Natural killer cell treated with Interleukin-12 subunit alpha and Interleukin-12 subunit beta and Interleukin-15 and Interleukin-18, amount 100 ng/mL, for 72 hours (primary cell): Measurements from ENCODE around the gene DNAJC5G. TPM values are rescaled to one million over a fixed set of nuclear protein-coding genes. Genes with fewer than 3 reads are reported as not detected.
A peak's percentile ranks its signal among the peaks of the same experiment; 100 is the strongest.

Experiments used
- ATAC-seq, 2 donors: fragments of 150-1000 bp; cut with Tn5 transposase in 1 of 2; sonication (Bioruptor Pico), chemical (Tn5 transposase) in 1 of 2; 2 replicates each; pipeline ENCODE4 v1.10.0; 2021
- DNase-seq: peaks from one replicate; pipeline ENCODE4 v3.0.0; 2022; ENCODE audit warnings: low spot score
- H3K27ac Mint-ChIP-seq, 2 donors: 1 replicate in 1 of 2; 2 replicates in 1 of 2; pipeline ENCODE4 v1.8.0; 2022; ENCODE audit warnings: mixed read lengths in 2 of 2, mild to moderate bottlenecking in 1 of 2, moderate library complexity in 1 of 2
- H3K27me3 Mint-ChIP-seq, 2 donors: 1 replicate in 1 of 2; 2 replicates in 1 of 2; pipeline ENCODE4 v1.8.0; 2022; ENCODE audit warnings: mixed read lengths in 2 of 2
- H3K36me3 Mint-ChIP-seq: one replicate; pipeline ENCODE4 v1.8.0; 2022; ENCODE audit warnings: mixed read lengths
- H3K4me1 Mint-ChIP-seq, 2 donors: 1 replicate in 1 of 2; 2 replicates in 1 of 2; pipeline ENCODE4 v1.8.0; 2022; ENCODE audit warnings: low read depth in 2 of 2, mixed read lengths in 2 of 2, mild to moderate bottlenecking in 1 of 2
- H3K4me3 Mint-ChIP-seq: one replicate; pipeline ENCODE4 v1.8.0; 2022; ENCODE audit warnings: mixed read lengths
- H3K9me3 Mint-ChIP-seq: 2 replicates; pipeline ENCODE4 v1.8.0; 2022; ENCODE audit warnings: mixed read lengths
- total RNA-seq, 2 donors: library from RNA; stranded (reverse); gene quantifications; one replicate each; pipeline ENCODE4 v1.2.3, GENCODE V29; 2022

Gene DNAJC5G
- total RNA-seq, 2 donors from 2014 or later, result not detected

DNA sequence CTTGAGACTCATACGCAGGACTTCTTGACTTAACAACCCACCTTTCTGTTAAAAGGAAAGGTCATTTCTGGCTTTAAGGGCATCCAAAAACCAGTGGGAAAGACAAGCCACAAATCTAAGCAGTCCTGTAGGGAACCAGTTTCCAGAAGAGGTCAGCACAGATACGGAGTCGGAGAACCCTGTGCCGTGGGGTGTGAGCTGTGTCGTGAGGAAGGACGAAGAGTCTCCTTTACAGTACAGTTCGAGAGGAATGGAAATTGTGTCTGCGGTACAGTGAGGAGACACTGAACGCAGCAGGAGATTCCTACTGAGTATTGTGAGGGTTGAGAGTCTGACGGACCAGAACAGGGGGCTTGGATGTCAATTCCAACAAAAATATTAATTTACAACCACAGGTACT lies 30.1 kb upstream of the DNAJC5G start:
- H3K4me1 Mint-ChIP-seq, result no peaks in the 10 kb centered on the region
- no peaks in the 10 kb centered on the region for H3K9me3 Mint-ChIP-seq
- no peak for DNase-seq
- no peak overlapping the region for H3K4me3 Mint-ChIP-seq
- H3K27me3 Mint-ChIP-seq, result peaks cover 4 to 13% of the 10 kb centered on the region in 2 donors
- no peak for ATAC-seq
- no peaks in the 10 kb centered on the region for H3K36me3 Mint-ChIP-seq
- no peak overlapping the region for H3K27ac Mint-ChIP-seq

DNA sequence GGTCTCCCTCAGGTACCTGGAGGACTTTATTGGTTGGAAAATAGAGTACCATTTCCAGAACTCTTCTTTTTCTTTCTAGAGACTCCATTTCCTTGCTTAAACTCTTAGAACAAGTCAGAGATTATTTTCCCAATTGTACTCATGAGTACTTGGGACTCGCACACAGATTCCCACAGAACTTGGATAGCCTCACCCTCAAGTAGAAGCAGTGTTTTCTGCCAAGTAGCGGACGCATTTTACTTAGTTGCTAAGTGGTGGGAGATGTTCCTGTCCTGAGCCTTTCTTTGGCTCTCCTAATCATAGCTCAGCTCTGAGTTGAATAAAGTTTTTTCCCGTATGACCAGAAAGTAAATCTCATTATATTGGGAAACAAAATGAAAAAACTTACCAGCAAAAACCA lies 29.6 kb upstream of the DNAJC5G start:
- Mint-ChIP-seq H3K27me3 (peaks cover 4 to 13% of the 10 kb centered on the region in 2 donors), H3K4me3 (no peak overlapping the region), H3K9me3 (no peaks in the 10 kb centered on the region), H3K4me1 (no peaks in the 10 kb centered on the region), H3K27ac (no peak overlapping the region), H3K36me3 (no peaks in the 10 kb centered on the region)
- ATAC-seq, result no peak
- DNase-seq, result no peak

DNA sequence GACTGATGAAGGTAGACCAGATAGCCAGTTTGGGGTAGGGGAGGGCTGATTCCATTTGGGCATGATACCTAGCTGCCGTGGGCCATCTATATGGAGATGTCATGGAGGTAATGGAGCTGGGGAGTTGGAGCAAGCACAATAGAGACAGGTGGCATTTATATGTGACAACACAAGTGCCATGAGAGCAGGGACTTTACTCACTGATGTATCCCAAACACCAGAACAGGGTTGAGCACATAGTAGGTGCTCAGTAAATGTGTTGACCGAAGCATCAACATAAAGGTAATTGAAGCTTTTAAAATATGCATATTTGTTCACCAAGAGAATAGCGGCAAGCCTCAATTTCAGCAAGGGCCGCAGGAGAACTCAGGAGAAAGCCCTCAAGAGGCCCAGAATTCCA lies 27.3 kb upstream of the DNAJC5G start:
- H3K4me3 Mint-ChIP-seq, result no peak overlapping the region
- no peak overlapping the region for H3K27ac Mint-ChIP-seq
- no peaks in the 10 kb centered on the region for H3K9me3 Mint-ChIP-seq
- H3K27me3 Mint-ChIP-seq, result peaks cover 11 to 20% of the 10 kb centered on the region in 2 donors
- no peaks in the 10 kb centered on the region for H3K36me3 Mint-ChIP-seq
- DNase-seq, result peak; percentile 45
- H3K4me1 Mint-ChIP-seq, result no peaks in the 10 kb centered on the region
- no peak for ATAC-seq

DNA sequence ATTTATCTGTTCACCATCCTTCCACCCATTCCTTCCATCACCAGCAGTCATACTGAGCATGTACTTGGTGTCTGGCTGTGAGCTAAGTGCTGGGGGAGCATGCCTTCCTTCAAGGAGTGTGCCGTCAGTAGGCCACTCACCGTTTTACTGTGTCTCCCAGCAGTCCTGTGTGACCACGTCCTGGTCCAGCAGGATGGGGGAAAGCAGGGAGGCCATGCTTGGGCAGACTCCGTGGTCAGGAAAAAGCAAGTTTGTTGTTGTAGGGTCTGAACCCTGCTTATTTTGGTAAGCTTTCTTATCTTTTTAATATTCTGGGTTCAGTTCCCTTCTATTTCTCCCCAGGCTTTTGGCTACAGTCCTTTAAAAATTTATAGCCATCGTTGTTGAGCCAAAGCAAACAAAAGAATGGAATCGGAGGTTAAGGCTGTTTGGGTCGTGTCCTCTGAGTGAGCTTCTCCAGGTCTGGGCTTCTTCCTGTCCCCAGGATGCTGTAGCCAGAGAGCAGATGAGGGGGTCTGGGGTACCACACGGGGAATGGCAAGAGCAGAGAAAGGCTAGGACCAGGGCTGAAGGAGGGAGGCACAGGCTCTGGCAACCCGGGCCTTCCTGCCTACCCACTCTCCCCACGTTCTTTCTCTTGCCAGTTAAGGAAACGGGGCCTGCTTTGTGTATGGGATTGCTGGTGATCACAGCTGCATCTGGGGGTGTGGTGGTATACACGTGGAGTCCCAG lies 25.9 kb upstream of the DNAJC5G start:
- DNase-seq (peak; percentile 38), ATAC-seq (peak in 1 of 2 donors; percentile 17)
- Mint-ChIP-seq H3K27ac (no peak overlapping the region), H3K4me3 (no peak overlapping the region), H3K9me3 (no peaks in the 10 kb centered on the region), H3K4me1 (no peaks in the 10 kb centered on the region), H3K36me3 (no peaks in the 10 kb centered on the region), H3K27me3 (peaks cover 11 to 20% of the 10 kb centered on the region in 2 donors)

DNA sequence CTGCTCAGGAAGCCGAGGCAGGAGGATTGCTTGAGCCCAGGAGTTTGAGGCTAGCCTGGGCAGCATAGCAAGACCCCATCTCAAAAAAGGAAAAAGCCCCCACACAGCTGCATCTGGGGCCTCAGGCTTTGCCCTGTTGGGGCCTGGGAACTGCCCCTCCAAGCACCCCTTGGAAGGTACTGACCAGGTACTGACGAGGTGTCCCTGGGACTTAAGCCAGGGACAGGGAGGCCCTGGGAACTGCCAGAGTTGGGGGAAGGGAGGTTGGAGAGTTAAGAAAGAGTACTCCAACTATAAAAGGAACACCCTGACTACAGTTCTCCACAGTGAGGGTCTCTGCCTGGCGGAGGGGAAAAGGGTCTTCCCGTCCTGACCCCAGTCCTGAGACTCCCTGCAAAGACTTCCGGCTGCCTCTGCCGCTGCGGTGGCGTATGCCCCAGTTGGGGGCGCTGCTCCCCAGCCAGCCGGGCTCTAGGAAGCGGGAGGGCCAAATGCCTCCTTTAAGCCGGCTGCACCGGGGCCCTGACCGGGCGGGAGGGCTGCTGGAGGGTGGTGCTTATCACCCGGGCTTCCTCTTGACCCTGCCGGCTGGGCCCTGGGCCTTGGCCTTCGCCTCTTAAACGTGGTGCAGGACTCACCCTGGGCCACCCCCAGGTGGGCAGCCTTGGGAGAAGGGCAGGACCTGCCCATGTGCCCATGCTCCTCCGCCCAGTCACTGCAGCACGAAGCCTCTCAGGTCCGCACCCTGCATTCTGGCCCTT lies 25.2 kb upstream of the DNAJC5G start:
- peak; percentile 60 for DNase-seq
- Mint-ChIP-seq H3K9me3 (no peaks in the 10 kb centered on the region), H3K4me1 (no peaks in the 10 kb centered on the region), H3K36me3 (no peaks in the 10 kb centered on the region), H3K4me3 (no peak overlapping the region), H3K27me3 (peaks cover 11 to 20% of the 10 kb centered on the region in 2 donors), H3K27ac (no peak overlapping the region)
- peak; percentile 63 to 67 for ATAC-seq

DNA sequence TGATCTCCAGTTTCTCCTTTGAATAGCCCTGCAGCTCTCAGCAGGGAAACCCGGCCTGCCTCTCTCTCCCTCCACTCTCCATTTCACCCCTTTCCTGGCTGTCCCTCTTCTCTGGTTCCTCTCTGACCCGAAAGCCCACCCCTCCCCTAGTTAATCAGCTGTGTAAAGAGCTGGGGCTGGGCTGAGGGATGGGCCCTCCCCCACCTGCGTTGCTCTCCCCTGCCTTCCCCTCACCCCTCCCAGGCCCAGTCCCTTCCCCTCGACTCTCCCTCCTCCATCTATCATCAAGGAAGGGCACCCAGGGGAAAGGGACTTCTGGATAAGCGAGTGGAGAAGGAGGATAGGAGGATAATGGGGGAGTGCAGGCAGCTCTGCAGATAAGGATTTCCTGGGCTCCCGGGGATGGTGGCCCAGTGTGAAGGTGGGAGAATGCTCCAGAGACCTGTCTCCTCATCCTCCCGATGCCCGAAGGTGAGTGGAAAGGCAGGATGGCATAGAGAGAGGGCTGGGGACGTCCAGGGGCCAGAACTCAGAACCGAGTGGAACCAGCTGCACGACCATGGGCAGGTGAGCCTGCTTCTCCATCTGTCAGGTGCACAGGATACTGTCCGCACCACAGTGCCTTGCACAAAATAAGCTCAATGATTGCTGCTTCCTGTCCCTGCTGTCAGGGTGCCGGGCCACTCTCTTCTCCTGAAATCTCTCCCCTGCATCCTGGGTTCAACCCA lies 24.4 kb upstream of the DNAJC5G start:
- peaks cover 11 to 26% of the 10 kb centered on the region in 2 donors for H3K27me3 Mint-ChIP-seq
- no peak overlapping the region for H3K4me3 Mint-ChIP-seq
- no peaks in the 10 kb centered on the region for H3K36me3 Mint-ChIP-seq
- ATAC-seq (no peak), DNase-seq (peak; percentile 45)
- no peaks in the 10 kb centered on the region for H3K4me1 Mint-ChIP-seq
- H3K27ac Mint-ChIP-seq, result no peak overlapping the region
- no peaks in the 10 kb centered on the region for H3K9me3 Mint-ChIP-seq

DNA sequence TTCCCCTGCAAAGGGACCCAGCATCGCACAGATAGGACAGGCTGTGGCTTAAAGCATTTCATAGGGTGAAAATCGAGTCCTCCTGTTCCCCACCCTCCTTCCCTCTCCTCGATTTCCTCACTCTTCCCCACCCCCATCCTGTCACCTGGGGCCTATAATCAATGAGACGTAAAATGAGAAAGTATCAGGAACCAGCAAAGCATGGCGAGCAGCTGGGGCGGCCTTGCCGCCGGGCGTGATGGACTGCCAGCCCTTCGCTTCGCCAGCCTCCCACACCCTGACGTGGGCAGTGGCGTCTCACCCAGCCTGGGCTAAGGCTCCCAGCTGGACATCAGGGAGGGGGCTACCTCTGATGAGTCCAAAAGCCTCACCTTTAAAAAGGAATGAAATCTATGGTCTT lies 23.5 kb upstream of the DNAJC5G start:
- no peak for ATAC-seq
- DNase-seq, result peak; percentile 58
- Mint-ChIP-seq H3K4me1 (no peaks in the 10 kb centered on the region), H3K4me3 (no peak overlapping the region), H3K27ac (no peak overlapping the region), H3K9me3 (no peaks in the 10 kb centered on the region), H3K36me3 (no peaks in the 10 kb centered on the region), H3K27me3 (peaks cover 18 to 35% of the 10 kb centered on the region in 2 donors)

DNA sequence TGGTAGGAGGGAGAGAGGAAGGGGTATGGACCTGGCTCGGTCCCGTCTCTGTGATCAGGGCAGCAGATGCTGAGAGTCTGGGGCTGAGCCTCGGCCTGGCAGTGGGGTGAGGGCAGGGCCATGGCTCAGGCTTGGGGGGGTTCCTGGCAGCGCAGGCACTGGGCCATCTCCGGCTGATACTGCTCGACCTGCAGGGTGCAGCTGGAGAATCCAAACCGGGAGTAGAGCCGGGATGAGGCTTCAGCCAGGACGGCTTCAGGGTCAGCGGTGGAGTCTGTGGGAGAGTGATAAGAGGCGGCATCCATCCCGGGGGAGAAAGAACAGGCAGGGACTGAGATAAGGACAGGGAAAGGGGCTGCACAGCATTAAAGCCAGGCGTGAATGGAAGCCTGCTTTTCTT lies 20.0 kb upstream of the DNAJC5G start:
- peak in 1 of 2 donors; percentile 29 for ATAC-seq
- Mint-ChIP-seq H3K27ac (no peak overlapping the region), H3K4me1 (no peaks in the 10 kb centered on the region), H3K36me3 (no peaks in the 10 kb centered on the region), H3K4me3 (no peak overlapping the region), H3K9me3 (no peaks in the 10 kb centered on the region), H3K27me3 (peaks cover 27 to 37% of the 10 kb centered on the region in 2 donors)
- no peak for DNase-seq

DNA sequence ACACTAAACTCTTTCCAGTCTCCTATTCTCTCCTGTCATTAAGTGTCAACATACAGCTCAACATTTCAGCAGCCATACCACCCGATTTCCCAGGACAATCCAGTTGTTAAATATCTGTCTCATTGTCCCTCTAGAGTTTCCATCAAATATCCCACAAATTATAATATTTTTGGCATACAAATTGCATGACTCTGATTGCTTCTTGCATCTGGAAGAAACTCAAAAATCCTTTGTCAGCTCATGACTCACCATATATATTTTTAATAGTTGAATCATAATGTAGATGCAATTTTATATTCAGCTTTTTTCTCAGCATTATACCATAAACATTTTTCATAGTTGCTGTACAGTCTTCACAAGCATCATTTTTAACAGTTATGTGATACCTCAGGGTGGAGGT lies 19.6 kb upstream of the DNAJC5G start:
- DNase-seq (no peak), ATAC-seq (no peak)
- Mint-ChIP-seq H3K4me1 (peaks cover 0 to 2% of the 10 kb centered on the region in 2 donors), H3K27ac (no peak overlapping the region), H3K4me3 (no peak overlapping the region), H3K36me3 (no peaks in the 10 kb centered on the region), H3K9me3 (no peaks in the 10 kb centered on the region), H3K27me3 (peaks cover 31 to 42% of the 10 kb centered on the region in 2 donors)

DNA sequence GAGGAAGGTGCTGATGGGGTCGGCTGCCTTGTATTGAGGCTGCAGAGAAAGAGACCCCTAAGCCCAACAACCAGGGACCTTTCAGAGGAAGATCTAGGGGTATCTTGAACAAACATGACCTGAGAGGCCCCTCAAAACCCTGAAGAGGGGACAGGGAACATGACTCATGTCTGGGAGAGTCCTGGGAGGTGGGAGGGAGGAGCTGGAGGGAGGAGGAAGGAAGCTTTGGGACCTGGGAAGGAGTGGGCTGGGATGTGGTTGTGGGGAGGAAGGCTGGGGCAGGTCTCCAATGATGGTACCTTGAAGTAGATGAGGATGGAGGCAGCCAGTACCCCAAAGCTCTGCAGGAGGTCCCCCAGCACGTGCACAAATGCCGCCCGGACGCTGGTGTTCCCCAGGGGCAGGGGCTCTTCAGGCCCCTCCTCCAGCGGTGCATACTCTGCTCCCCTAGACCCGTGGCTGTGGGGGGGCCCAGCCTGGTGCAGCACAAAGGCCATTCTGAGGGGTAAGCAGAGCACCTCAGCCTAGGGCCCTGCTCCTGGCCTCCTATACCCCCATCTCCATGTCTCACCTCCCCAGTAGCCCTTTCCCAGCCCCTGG lies 18.3 kb upstream of the DNAJC5G start:
- no peaks in the 10 kb centered on the region for H3K9me3 Mint-ChIP-seq
- peaks cover 5 to 11% of the 10 kb centered on the region in 2 donors for H3K4me1 Mint-ChIP-seq
- no peak overlapping the region for H3K4me3 Mint-ChIP-seq
- ATAC-seq, result no peak
- H3K27me3 Mint-ChIP-seq, result peaks cover 39 to 48% of the 10 kb centered on the region in 2 donors
- no peak for DNase-seq
- no peak overlapping the region for H3K27ac Mint-ChIP-seq
- H3K36me3 Mint-ChIP-seq, result no peaks in the 10 kb centered on the region

DNA sequence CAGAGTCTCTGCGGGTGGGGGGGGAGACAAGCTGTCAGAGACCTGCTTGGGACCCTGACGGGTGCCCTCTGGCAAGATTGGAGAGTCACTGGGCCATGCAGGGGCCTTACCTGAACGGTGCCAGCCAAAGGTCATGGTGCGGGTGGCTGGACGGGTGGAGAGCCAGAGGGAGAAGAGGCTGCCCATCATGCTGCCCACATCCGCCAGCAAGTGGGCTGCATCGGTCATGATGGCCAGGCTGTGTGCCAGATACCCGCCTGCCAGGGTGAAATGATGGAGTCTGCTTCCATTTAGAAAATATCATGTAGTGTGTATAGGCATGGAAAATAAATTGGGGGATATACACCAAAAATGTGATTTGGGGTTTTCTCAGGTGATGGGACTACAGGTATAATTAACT lies 17.2 kb upstream of the DNAJC5G start:
- peaks cover 37 to 51% of the 10 kb centered on the region in 2 donors for H3K27me3 Mint-ChIP-seq
- H3K4me3 Mint-ChIP-seq, result no peak overlapping the region
- no peak overlapping the region for H3K27ac Mint-ChIP-seq
- H3K36me3 Mint-ChIP-seq, result no peaks in the 10 kb centered on the region
- ATAC-seq (no peak), DNase-seq (no peak)
- H3K9me3 Mint-ChIP-seq, result no peaks in the 10 kb centered on the region
- H3K4me1 Mint-ChIP-seq, result peaks cover 7 to 11% of the 10 kb centered on the region in 2 donors

DNA sequence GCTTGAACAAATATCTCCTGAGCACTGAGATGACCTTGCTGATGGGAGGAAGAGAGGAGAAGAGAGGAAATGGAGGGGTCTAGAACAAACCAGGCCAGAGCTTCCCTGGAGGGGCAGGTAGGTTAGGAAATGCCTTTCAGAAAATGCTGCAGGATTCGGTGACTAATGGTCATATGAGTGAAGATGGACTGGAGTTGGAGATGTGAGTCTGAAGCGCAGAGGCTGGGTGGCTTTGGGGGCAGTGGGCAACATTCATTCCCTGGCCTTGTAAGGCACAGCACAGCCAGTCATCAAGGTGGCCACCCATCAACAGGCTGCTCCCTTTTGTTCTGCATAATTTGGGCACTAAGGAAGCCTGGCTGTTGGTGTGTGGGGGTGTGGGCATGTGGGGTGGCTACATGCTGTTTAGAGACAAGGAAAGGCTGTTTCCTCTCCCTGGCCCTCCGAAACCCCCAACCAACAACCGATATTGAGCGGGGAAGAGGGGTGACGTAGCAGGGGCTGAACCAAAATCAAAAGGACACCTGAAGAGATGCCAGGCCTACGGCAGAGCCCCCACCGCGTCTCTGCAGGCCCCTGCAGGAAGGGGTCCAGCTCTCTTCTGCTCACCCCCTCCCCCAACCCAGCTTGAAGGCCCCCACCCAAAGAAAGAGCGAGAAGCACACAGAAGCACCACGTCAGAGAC lies 13.8 kb upstream of the DNAJC5G start:
- Mint-ChIP-seq H3K27me3 (peaks cover 51 to 53% of the 10 kb centered on the region in 2 donors), H3K36me3 (no peaks in the 10 kb centered on the region), H3K27ac (no peak overlapping the region), H3K4me3 (peak overlapping the region; percentile 51), H3K4me1 (peaks cover 18 to 22% of the 10 kb centered on the region in 2 donors), H3K9me3 (no peaks in the 10 kb centered on the region)
- DNase-seq (no peak), ATAC-seq (no peak)

DNA sequence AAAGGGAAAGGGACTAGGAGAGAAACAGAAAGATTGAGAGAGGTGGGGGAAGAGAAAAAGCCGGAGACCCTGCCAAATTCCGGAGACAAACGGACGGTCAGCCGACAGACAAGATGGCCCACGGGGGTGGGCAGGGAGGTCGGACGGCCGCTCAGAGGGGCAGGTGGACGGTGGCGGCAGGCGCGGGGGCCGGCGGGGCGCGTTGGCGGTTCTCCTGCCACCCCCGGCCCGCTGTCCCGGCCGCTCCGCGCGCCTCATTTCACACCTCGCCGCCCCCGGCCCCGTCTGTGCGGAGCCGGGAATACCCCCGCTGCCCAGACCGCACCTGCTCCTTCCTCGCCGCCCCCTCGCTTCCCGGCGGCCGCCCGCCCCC lies 13.3 kb upstream of the DNAJC5G start:
- Mint-ChIP-seq H3K27ac (no peak overlapping the region), H3K27me3 (peaks cover 47 to 51% of the 10 kb centered on the region in 2 donors), H3K9me3 (no peaks in the 10 kb centered on the region), H3K4me1 (peaks cover 18 to 22% of the 10 kb centered on the region in 2 donors), H3K4me3 (peak overlapping the region; percentile 51), H3K36me3 (no peaks in the 10 kb centered on the region)
- DNase-seq (no peak), ATAC-seq (no peak)
